Gastroesophageal sphincter (tissue), 2 donors: ENCODE results near the gene JPH4.

Source experiments
- EP300 ChIP-seq: sonication (generic); formaldehyde crosslinking; IDR thresholded peaks from one replicate; pipeline ENCODE4 v1.6.1; 2017; ENCODE audit warnings: antibody characterized with exemption, mild to moderate bottlenecking
- POLR2A ChIP-seq, 2 donors: fragments of 450-650 bp; IDR thresholded peaks; one replicate each; pipeline ENCODE4 v1.6.1; 2017; ENCODE audit warnings: antibody characterized with exemption in 2 of 2, mild to moderate bottlenecking in 2 of 2, moderate library complexity in 1 of 2

DNA sequence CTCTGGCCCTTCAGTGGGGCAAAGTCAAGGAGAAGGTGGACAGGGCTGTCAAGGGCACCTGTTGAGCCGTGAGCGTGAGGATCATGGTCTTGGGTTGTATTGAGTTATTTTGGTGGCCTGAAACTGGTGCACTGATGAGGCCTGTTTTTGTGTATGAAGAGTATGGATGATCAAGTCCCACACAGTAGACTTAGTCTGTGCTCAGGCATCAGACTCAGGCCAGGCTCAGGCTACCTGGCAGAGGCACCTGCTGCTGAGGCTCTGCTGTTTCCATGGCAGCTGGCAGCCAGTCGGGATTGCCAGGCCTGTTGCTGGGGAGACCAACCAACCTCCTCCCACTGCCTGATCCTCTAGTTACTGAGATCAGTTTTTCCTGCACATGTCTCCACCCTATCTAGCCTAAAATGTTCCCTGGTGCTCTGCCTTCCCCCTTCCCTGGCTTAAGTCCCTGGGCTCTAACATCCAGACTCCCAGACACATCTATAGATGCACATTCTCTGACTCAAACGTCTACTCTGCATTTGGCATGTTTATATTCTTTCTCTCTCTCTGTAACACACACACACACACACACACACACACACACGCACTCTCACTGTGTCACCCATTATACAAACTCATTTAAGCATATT lies 5.1 kb downstream of the JPH4 start:
- TF ChIP-seq EP300 (no peak), POLR2A (IDR thresholded peaks at IDR 0.05) (no peak)
